Gastrocnemius medialis (tissue), 4 donors: ENCODE measurements around the gene HTR7.
A peak's percentile ranks its signal among the peaks of the same experiment; 100 is the strongest.

ENCODE experiments used
- CTCF ChIP-seq, 5 experiments: fragments of 450-650 bp in 3 of 5; fragments of 200-600 bp in 2 of 5; sonication (generic) in 2 of 5; IDR thresholded peaks in 4 of 5; conservative IDR thresholded peaks in 1 of 5; 1 replicate in 4 of 5; 2 replicates in 1 of 5; pipeline ENCODE4 v1.5.1; 2016 to 2019; ENCODE audit warnings: antibody characterized with exemption in 5 of 5, mild to moderate bottlenecking in 3 of 5, moderate library complexity in 3 of 5
- POLR2A ChIP-seq, 2 donors: fragments of 450-650 bp; IDR thresholded peaks; one replicate each; pipeline ENCODE4 v1.6.1; 2017; ENCODE audit warnings: antibody characterized with exemption in 2 of 2, mild to moderate bottlenecking in 2 of 2, moderate library complexity in 2 of 2

GRCh38 chr10:90751107-90751997, 106.5 kb downstream of the HTR7 start:
- TF ChIP-seq POLR2A (IDR thresholded peaks at IDR 0.05) (no peak), CTCF (IDR thresholded peaks at IDR 0.05 in 4 of 5, conservative IDR thresholded peaks at IDR 0.05 in 1 of 5) (peak; percentile 40 to 63 (median 47))
